Sciatic nerve (tissue), 2 donors: Measurements from ENCODE around the gene ARMC6. TPM values are rescaled to one million over a fixed set of nuclear protein-coding genes. Genes with fewer than 3 reads are reported as not detected.

Experiments
- ATAC-seq: fragments of 200-7000 bp; cut with Tn5 transposase; one replicate; pipeline ENCODE4 v1.9.1; 2020; ENCODE audit warnings: mild to moderate bottlenecking, moderate library complexity
- DNase-seq: peaks from one replicate; pipeline ENCODE4 v3.0.0-alpha.2; 2020; ENCODE audit warnings: low spot score
- intact Hi-C: fragments of 100-400 bp; cut with DNase I; formaldehyde crosslinking; loops from one replicate; pipeline ENCODE4 v1.14.2; 2022
- total RNA-seq: library from RNA; stranded (reverse); fragmentation: NEBNext Ultra II Directional; extraction: Animal tissue kit (Norgen Biotek cat#: 25700); gene quantifications from one replicate; pipeline ENCODE4 v1.2.1, GENCODE V29; 2021
- donor health status: DM: no; HTN: no; CAD: no.
- donor health status: DM: no; HTN: no; CAD: no.

Gene ARMC6
- 12.3 TPM for total RNA-seq

- ATAC-seq, result peak; percentile 90
- intact Hi-C loops, result no loop called here
Measured at GRCh38 chr19:19033426-19034203, at the start of gene ARMC6, which contains the start of gene SUGP2. TSS of gene ARMC6 (plus strand) at chr19:19033603. CDS start at chr19:19034210, 607 bp downstream. TSS of gene SUGP2 (minus strand) at chr19:19033517. CDS start at chr19:19031071, 2,446 bp downstream.

GRCh38 chr19:18984251-18984650 lies 49.2 kb upstream of the ARMC6 start:
- ATAC-seq, result no peak
- no peak for DNase-seq
- intact Hi-C loops, result loop anchor here (10.0 kb wide), 1 partner anchor 79 kb away; no protein-coding TSS in a partner anchor

More at GRCh38 chr19:19033426-19034203, at the start of gene ARMC6, which contains the start of gene SUGP2:
- DNase-seq, result peak; percentile 89

- intact Hi-C loops, result loop anchor here (10.0 kb wide), 1 partner anchor 80 kb away; no protein-coding TSS in a partner anchor
- DNase-seq (no peak), ATAC-seq (peak; percentile 51)
Measured at GRCh38 chr19:18985257-18985656, 48.1 kb upstream of the ARMC6 start.

- no peak for ATAC-seq
- intact Hi-C loops, result loop anchor here (10.0 kb wide), 1 partner anchor 83 kb away; no protein-coding TSS in a partner anchor
- DNase-seq, result no peak
Measured at GRCh38 chr19:18987456-18987855, 45.9 kb upstream of the ARMC6 start.

GRCh38 chr19:18989316-18989715 lies 44.1 kb upstream of the ARMC6 start:
- ATAC-seq, result no peak
- DNase-seq, result no peak
- intact Hi-C loops, result loop anchor here (10.0 kb wide), 1 partner anchor 85 kb away; no protein-coding TSS in a partner anchor

GRCh38 chr19:18990128-18990708 lies 43.2 kb upstream of the ARMC6 start:
- DNase-seq, result no peak
- intact Hi-C loops, result no loop called here
- no peak for ATAC-seq

GRCh38 chr19:18991006-18991405 lies 42.4 kb upstream of the ARMC6 start:
- ATAC-seq, result no peak
- no peak for DNase-seq
- intact Hi-C loops, result no loop called here

- intact Hi-C loops, result no loop called here
- DNase-seq, result no peak
- no peak for ATAC-seq
Measured at GRCh38 chr19:18991468-18991867, 41.9 kb upstream of the ARMC6 start.

GRCh38 chr19:18992696-18993095 lies 40.7 kb upstream of the ARMC6 start:
- ATAC-seq (no peak), DNase-seq (no peak)
- intact Hi-C loops, result no loop called here

- DNase-seq (no peak), ATAC-seq (no peak)
- intact Hi-C loops, result no loop called here
Measured at GRCh38 chr19:18993115-18993514, 40.3 kb upstream of the ARMC6 start.

GRCh38 chr19:18995804-18996241 lies 37.6 kb upstream of the ARMC6 start:
- DNase-seq (no peak), ATAC-seq (peak; percentile 73)
- intact Hi-C loops, result no loop called here

GRCh38 chr19:18996351-18996750 lies 37.1 kb upstream of the ARMC6 start:
- no peak for ATAC-seq
- intact Hi-C loops, result no loop called here
- DNase-seq, result no peak

GRCh38 chr19:18996796-18997394 lies 36.5 kb upstream of the ARMC6 start:
- ATAC-seq (no peak), DNase-seq (no peak)
- intact Hi-C loops, result no loop called here

- intact Hi-C loops, result no loop called here
- ATAC-seq (no peak), DNase-seq (no peak)
Measured at GRCh38 chr19:18998276-18998675, 35.1 kb upstream of the ARMC6 start.

GRCh38 chr19:18999016-18999758 lies 34.2 kb upstream of the ARMC6 start:
- intact Hi-C loops, result no loop called here

GRCh38 chr19:18999896-19000620 lies 33.3 kb upstream of the ARMC6 start:
- no peak for DNase-seq
- intact Hi-C loops, result no loop called here
- ATAC-seq, result no peak

More at GRCh38 chr19:18999016-18999758, 34.2 kb upstream of the ARMC6 start:
- ATAC-seq, result no peak
- DNase-seq, result no peak

GRCh38 chr19:19004144-19004543 lies 29.3 kb upstream of the ARMC6 start:
- ATAC-seq (no peak), DNase-seq (no peak)
- intact Hi-C loops, result no loop called here

- intact Hi-C loops, result no loop called here
- DNase-seq, result no peak
Measured at GRCh38 chr19:19006213-19006612, 27.2 kb upstream of the ARMC6 start.

More at GRCh38 chr19:19006213-19006612, 27.2 kb upstream of the ARMC6 start:
- no peak for ATAC-seq
